Hematopoietic multipotent progenitor cell treated with erythropoietin and hydrocortisone succinate and interleukin-3 and kit ligand, for 17 days (in vitro differentiated cells): ENCODE data around the gene GRHL1.
"Not testable (repeated sequence)": the region's sequence is repeated elsewhere in the genome, so short reads cannot be mapped to it uniquely, and the experiment has no call there.

Experiments
- DNase-seq: peaks from one replicate; pipeline ENCODE4 v3.0.0-alpha.2; 2015; ENCODE audit warnings: low spot score

GRHL1 gene

GRCh38 chr2:10026940-10027569 is 75.6 kb downstream of the GRHL1 start:
- DNase-seq = no peak

GRCh38 chr2:10027660-10028330 is 76.3 kb downstream of the GRHL1 start:
- no peak for DNase-seq

GRCh38 chr2:10028407-10028987 is 77.0 kb downstream of the GRHL1 start:
- no peak for DNase-seq

GRCh38 chr2:10028988-10029874 is 77.7 kb downstream of the GRHL1 start:
- DNase-seq = peak; percentile 58

GRCh38 chr2:10029875-10030223 is 78.4 kb downstream of the GRHL1 start:
- DNase-seq = no peak

- DNase-seq = peak; percentile 68
Observed at GRCh38 chr2:10030311-10030736, 78.8 kb downstream of the GRHL1 start.

GRCh38 chr2:10030798-10031197 is 79.3 kb downstream of the GRHL1 start:
- DNase-seq = not testable (repeated sequence)

- no peak for DNase-seq
Observed at GRCh38 chr2:10031886-10032745, 80.6 kb downstream of the GRHL1 start.

GRCh38 chr2:10032746-10033105 is 81.2 kb downstream of the GRHL1 start:
- no peak for DNase-seq

GRCh38 chr2:10033251-10034006 is 81.9 kb downstream of the GRHL1 start:
- peak; percentile 54 for DNase-seq

- no peak for DNase-seq
Observed at GRCh38 chr2:10034333-10035052, 83.0 kb downstream of the GRHL1 start.

- no peak for DNase-seq
Observed at GRCh38 chr2:10035053-10035422, 83.5 kb downstream of the GRHL1 start.

GRCh38 chr2:10035633-10036032 is 84.1 kb downstream of the GRHL1 start:
- DNase-seq = no peak

GRCh38 chr2:10036095-10036884 is 84.8 kb downstream of the GRHL1 start:
- peak; percentile 84 for DNase-seq

- no peak for DNase-seq
Observed at GRCh38 chr2:10038123-10038522, 86.6 kb downstream of the GRHL1 start.

- no peak for DNase-seq
Observed at GRCh38 chr2:10038716-10039115, 87.2 kb downstream of the GRHL1 start.

GRCh38 chr2:10039658-10040410 is 88.3 kb downstream of the GRHL1 start:
- no peak for DNase-seq

- DNase-seq = no peak
Observed at GRCh38 chr2:10041711-10042110, 90.2 kb downstream of the GRHL1 start.
